ENCODE results near the gene HYAL3. TPM values are rescaled to one million over a fixed set of nuclear protein-coding genes. Genes with fewer than 3 reads are reported as not detected.

The HYAL3 gene
- total RNA-seq (2.5 TPM), polyA plus RNA-seq (2.5 TPM)
- long read RNA-seq, donor 1: 0 reads
- long read RNA-seq, donor 2, partial matches to known transcripts: 0 of 2 reads
- long read RNA-seq, donor 2, other reads (novel, unspliced or antisense): 0 of 2 reads
- long read RNA-seq, donor 3, partial matches to known transcripts: 0 of 2 reads
- long read RNA-seq, donor 3, other reads (novel, unspliced or antisense): 0 of 2 reads
- long read RNA-seq, donor 4: 0 reads
- long read RNA-seq, donor 5: 0 reads
- long read RNA-seq, donor 6: 0 reads
- long read RNA-seq, donor 7: 0 reads
- long read RNA-seq, donor 8, partial matches to known transcripts: 0 of 1 reads
- long read RNA-seq, donor 8, other reads (novel, unspliced or antisense): 0 of 1 reads
- long read RNA-seq, donor 9, partial matches to known transcripts: 0 of 1 reads
- long read RNA-seq, donor 9, other reads (novel, unspliced or antisense): 0 of 1 reads
- long read RNA-seq, donor 10, partial matches to known transcripts: 0 of 2 reads
- long read RNA-seq, donor 10, other reads (novel, unspliced or antisense): 0 of 2 reads

- Histone ChIP-seq H3K9me3 (ENCODE audit: control insufficient read depth in 2 of 2, insufficient read depth in 1 of 2, low read length in 1 of 2) (no peaks in the 10 kb centered on the region), H3K27ac (ENCODE audit: low read depth in 1 of 2, low read length in 1 of 2) (peak within 1 kb of the TSS; percentile 88 to 98)
Measured at GRCh38 chr3:50298836-50299637, at the start of gene HYAL3, which contains the start of gene NAA80. Gene HYAL3 (minus strand): TSS chr3:50299405. CDS start chr3:50295602, 3,803 bp downstream. Gene NAA80 (minus strand): TSS chr3:50299405. CDS start chr3:50297463, 1,942 bp downstream.

GRCh38 chr3:50347187-50347813 is 48.1 kb upstream of the HYAL3 start:
- H3K9me3 ChIP-seq (ENCODE audit: control insufficient read depth in 2 of 2, insufficient read depth in 1 of 2, low read length in 1 of 2): no peaks in the 10 kb centered on the region
- H3K4me1 ChIP-seq (ENCODE audit: control insufficient read depth in 2 of 2, insufficient read depth in 2 of 2, low read length in 2 of 2): peaks cover 22 to 44% of the 10 kb centered on the region in 2 donors
- peaks cover 14 to 22% of the 10 kb centered on the region in 2 donors for H3K36me3 ChIP-seq (ENCODE audit: control insufficient read depth in 2 of 2, insufficient read depth in 2 of 2, low read length in 1 of 2)
- WGBS: 31% methylated on average over 14 of the region's 14 CpGs
- H3K27me3 ChIP-seq (ENCODE audit: control insufficient read depth in 2 of 2, insufficient read depth in 1 of 2, low read length in 1 of 2): peaks cover 0 to 6% of the 10 kb centered on the region in 2 donors
- DNase-seq (ENCODE audit: low read depth in 6 of 9, low spot score in 9 of 9): peak in 4 of 9 donors; percentile 41 to 72 (median 57)
- H3K4me3 ChIP-seq (ENCODE audit: low read length in 2 of 2): no peak overlapping the region
- H3K27ac ChIP-seq (ENCODE audit: low read depth in 1 of 2, low read length in 1 of 2): no peak overlapping the region

More at GRCh38 chr3:50298836-50299637, at the start of gene HYAL3, which contains the start of gene NAA80:
- H3K36me3 ChIP-seq (ENCODE audit: control insufficient read depth in 2 of 2, insufficient read depth in 2 of 2, low read length in 1 of 2): no peaks in the 10 kb centered on the region
- no peaks in the 10 kb centered on the region for H3K27me3 ChIP-seq (ENCODE audit: control insufficient read depth in 2 of 2, insufficient read depth in 1 of 2, low read length in 1 of 2)
- H3K4me3 ChIP-seq (ENCODE audit: low read length in 2 of 2): peak within 1 kb of the TSS; percentile 56 to 89
- peaks cover 12 to 24% of the 10 kb centered on the region in 2 donors for H3K4me1 ChIP-seq (ENCODE audit: control insufficient read depth in 2 of 2, insufficient read depth in 2 of 2, low read length in 2 of 2)
- peak; percentile 98 to 100 (median 99) for DNase-seq (ENCODE audit: low read depth in 6 of 9, low spot score in 9 of 9)
- under 1% methylated on average over 61 of the region's 61 CpGs for WGBS

- Histone ChIP-seq H3K27me3 (ENCODE audit: control insufficient read depth in 2 of 2, insufficient read depth in 1 of 2, low read length in 1 of 2) (peaks cover 0 to 12% of the 10 kb centered on the region in 2 donors), H3K9me3 (ENCODE audit: control insufficient read depth in 2 of 2, insufficient read depth in 1 of 2, low read length in 1 of 2) (peaks cover 0 to 4% of the 10 kb centered on the region in 2 donors), H3K27ac (ENCODE audit: low read depth in 1 of 2, low read length in 1 of 2) (no peak within 1 kb of the TSS), H3K36me3 (ENCODE audit: control insufficient read depth in 2 of 2, insufficient read depth in 2 of 2, low read length in 1 of 2) (peaks cover 14 to 16% of the 10 kb centered on the region in 2 donors), H3K4me3 (ENCODE audit: low read length in 2 of 2) (peak within 1 kb of the TSS; percentile 9 to 24), H3K4me1 (ENCODE audit: control insufficient read depth in 2 of 2, insufficient read depth in 2 of 2, low read length in 2 of 2) (peaks cover 17 to 45% of the 10 kb centered on the region in 2 donors)
- WGBS: 10% methylated on average over 45 of the region's 45 CpGs
- peak in 3 of 9 donors; percentile 53 to 76 (median 69) for DNase-seq (ENCODE audit: low read depth in 6 of 9, low spot score in 9 of 9)
Measured at GRCh38 chr3:50345586-50346234, 46.5 kb upstream of the HYAL3 start, which contains the start of gene ZMYND10. Gene ZMYND10 (minus strand): TSS chr3:50345732. CDS start chr3:50345579, 153 bp downstream.

- peaks cover 14 to 16% of the 10 kb centered on the region in 2 donors for H3K36me3 ChIP-seq (ENCODE audit: control insufficient read depth in 2 of 2, insufficient read depth in 2 of 2, low read length in 1 of 2)
- peaks cover 19 to 45% of the 10 kb centered on the region in 2 donors for H3K4me1 ChIP-seq (ENCODE audit: control insufficient read depth in 2 of 2, insufficient read depth in 2 of 2, low read length in 2 of 2)
- 92% methylated on average over 8 of the region's 8 CpGs for WGBS
- H3K27ac ChIP-seq (ENCODE audit: low read depth in 1 of 2, low read length in 1 of 2): no peak overlapping the region
- H3K9me3 ChIP-seq (ENCODE audit: control insufficient read depth in 2 of 2, insufficient read depth in 1 of 2, low read length in 1 of 2): peaks cover 0 to 4% of the 10 kb centered on the region in 2 donors
- peaks cover 0 to 19% of the 10 kb centered on the region in 2 donors for H3K27me3 ChIP-seq (ENCODE audit: control insufficient read depth in 2 of 2, insufficient read depth in 1 of 2, low read length in 1 of 2)
- peak overlapping the region in 1 of 2 donors; percentile 9 for H3K4me3 ChIP-seq (ENCODE audit: low read length in 2 of 2)
- no peak for DNase-seq (ENCODE audit: low read depth in 6 of 9, low spot score in 9 of 9)
Measured at GRCh38 chr3:50345008-50345407, 45.8 kb upstream of the HYAL3 start.

GRCh38 chr3:50342813-50343633 is 43.8 kb upstream of the HYAL3 start:
- Histone ChIP-seq H3K27me3 (ENCODE audit: control insufficient read depth in 2 of 2, insufficient read depth in 1 of 2, low read length in 1 of 2) (peaks cover 0 to 34% of the 10 kb centered on the region in 2 donors), H3K4me1 (ENCODE audit: control insufficient read depth in 2 of 2, insufficient read depth in 2 of 2, low read length in 2 of 2) (peaks cover 20 to 53% of the 10 kb centered on the region in 2 donors), H3K4me3 (ENCODE audit: low read length in 2 of 2) (no peak overlapping the region), H3K9me3 (ENCODE audit: control insufficient read depth in 2 of 2, insufficient read depth in 1 of 2, low read length in 1 of 2) (peaks cover 0 to 4% of the 10 kb centered on the region in 2 donors), H3K36me3 (ENCODE audit: control insufficient read depth in 2 of 2, insufficient read depth in 2 of 2, low read length in 1 of 2) (peaks cover 7 to 8% of the 10 kb centered on the region in 2 donors), H3K27ac (ENCODE audit: low read depth in 1 of 2, low read length in 1 of 2) (no peak overlapping the region)
- 96% methylated on average over 13 of the region's 13 CpGs for WGBS
- no peak for DNase-seq (ENCODE audit: low read depth in 6 of 9, low spot score in 9 of 9)

- Histone ChIP-seq H3K4me1 (ENCODE audit: control insufficient read depth in 2 of 2, insufficient read depth in 2 of 2, low read length in 2 of 2) (peaks cover 20 to 53% of the 10 kb centered on the region in 2 donors), H3K27ac (ENCODE audit: low read depth in 1 of 2, low read length in 1 of 2) (no peak overlapping the region), H3K4me3 (ENCODE audit: low read length in 2 of 2) (no peak overlapping the region), H3K27me3 (ENCODE audit: control insufficient read depth in 2 of 2, insufficient read depth in 1 of 2, low read length in 1 of 2) (peaks cover 0 to 38% of the 10 kb centered on the region in 2 donors), H3K36me3 (ENCODE audit: control insufficient read depth in 2 of 2, insufficient read depth in 2 of 2, low read length in 1 of 2) (no peaks in the 10 kb centered on the region), H3K9me3 (ENCODE audit: control insufficient read depth in 2 of 2, insufficient read depth in 1 of 2, low read length in 1 of 2) (peaks cover 0 to 4% of the 10 kb centered on the region in 2 donors)
- no peak for DNase-seq (ENCODE audit: low read depth in 6 of 9, low spot score in 9 of 9)
- 95% methylated on average over 13 of the region's 13 CpGs for WGBS
Measured at GRCh38 chr3:50341996-50342650, 42.9 kb upstream of the HYAL3 start.

- Histone ChIP-seq H3K9me3 (ENCODE audit: control insufficient read depth in 2 of 2, insufficient read depth in 1 of 2, low read length in 1 of 2) (peaks cover 0 to 4% of the 10 kb centered on the region in 2 donors), H3K4me3 (ENCODE audit: low read length in 2 of 2) (no peak overlapping the region), H3K27me3 (ENCODE audit: control insufficient read depth in 2 of 2, insufficient read depth in 1 of 2, low read length in 1 of 2) (peaks cover 0 to 38% of the 10 kb centered on the region in 2 donors), H3K27ac (ENCODE audit: low read depth in 1 of 2, low read length in 1 of 2) (peak overlapping the region; percentile 14 to 77), H3K4me1 (ENCODE audit: control insufficient read depth in 2 of 2, insufficient read depth in 2 of 2, low read length in 2 of 2) (peaks cover 22 to 53% of the 10 kb centered on the region in 2 donors), H3K36me3 (ENCODE audit: control insufficient read depth in 2 of 2, insufficient read depth in 2 of 2, low read length in 1 of 2) (no peaks in the 10 kb centered on the region)
- no peak for DNase-seq (ENCODE audit: low read depth in 6 of 9, low spot score in 9 of 9)
- WGBS: 96% methylated on average over 9 of the region's 9 CpGs
Measured at GRCh38 chr3:50341537-50341936, 42.3 kb upstream of the HYAL3 start.

Measured in thymus (tissue), 14 donors.